SK-N-SH (cell line): ENCODE data around the gene CDH15. TPM values are rescaled to one million over a fixed set of nuclear protein-coding genes. Genes with fewer than 3 reads are reported as not detected.

ENCODE experiments used
- CTCF ChIA-PET: fragments of 300-600, 350-600 bp; formaldehyde crosslinking; extraction: SDS; loops from one replicate; lab custom pipeline; 2021; lab: Yijun Ruan, JAX
- POLR2A ChIA-PET: fragments of 350-600 bp; sonication (Branson Sonifier 250); formaldehyde crosslinking; extraction: SDS; loops from one replicate; lab custom pipeline; 2020; ENCODE audit warnings: antibody characterized with exemption, inconsistent platforms; lab: Yijun Ruan, JAX
- DNase-seq: peaks from one replicate; pipeline ENCODE4 v3.0.0; 2012
- H2AFZ ChIP-seq: fragments of 200-600 bp; sonication (generic); 2 replicates; pipeline ENCODE4 v1.8.1; 2016; ENCODE audit warnings: antibody characterized with exemption, mild to moderate bottlenecking, low read depth
- H3F3A ChIP-seq: fragments of 200-600 bp; sonication (generic); replicated peaks from 2 replicates; pipeline ENCODE3; 2016; ENCODE audit warnings: antibody characterized with exemption, mild to moderate bottlenecking; ENCODE audit not compliant: insufficient read depth
- H3K27ac ChIP-seq, 2 experiments: fragments of 200-500 bp in 1 of 2; fragments of 200-600 bp in 1 of 2; sonication (Bioruptor generic) in 1 of 2; sonication (generic), shearing (Covaris generic) in 1 of 2; 2 replicates each; pipeline versions ENCODE4 v1.5.1 to v1.6.1; 2014 to 2016; ENCODE audit warnings: low read depth in 2 of 2, inconsistent platforms in 1 of 2, low read length in 1 of 2, mild to moderate bottlenecking in 1 of 2, mixed read lengths in 1 of 2
- H3K27me3 ChIP-seq: fragments of 200-600 bp; sonication (generic), shearing (Covaris generic); 2 replicates; pipeline ENCODE4 v1.6.1; 2016; ENCODE audit warnings: mixed run types; ENCODE audit not compliant: insufficient read depth
- H3K36me3 ChIP-seq, 2 experiments: fragments of 200-500 bp in 1 of 2; fragments of 200-600 bp in 1 of 2; sonication (Bioruptor generic) in 1 of 2; sonication (generic) in 1 of 2; replicated peaks in 1 of 2; 2 replicates each; pipeline versions ENCODE3 to v1.5.1; 2014 to 2016; ENCODE audit warnings: low read length in 1 of 2, mild to moderate bottlenecking in 1 of 2; ENCODE audit not compliant: insufficient read depth in 2 of 2, control insufficient read depth in 1 of 2
- H3K4me1 ChIP-seq, 2 experiments: fragments of 200-500 bp in 1 of 2; fragments of 200-600 bp in 1 of 2; sonication (Bioruptor generic) in 1 of 2; sonication (generic), shearing (Covaris generic) in 1 of 2; 2 replicates each; pipeline versions ENCODE4 v1.5.1 to v1.6.1; 2014 to 2016; ENCODE audit warnings: low read depth in 1 of 2, low read length in 1 of 2, mixed run types in 1 of 2; ENCODE audit not compliant: insufficient read depth in 2 of 2, control insufficient read depth in 1 of 2
- H3K4me2 ChIP-seq: fragments of 200-600 bp; sonication (generic), shearing (Covaris generic); 2 replicates; pipeline ENCODE4 v1.6.1; 2017; ENCODE audit warnings: mixed run types
- H3K4me3 ChIP-seq, 2 experiments: fragments of 200-500 bp in 1 of 2; fragments of 200-600 bp in 1 of 2; sonication (Bioruptor generic) in 1 of 2; sonication (generic), shearing (Covaris generic) in 1 of 2; 2 replicates each; pipeline versions ENCODE4 v1.5.1 to v1.8.1; 2014 to 2016; ENCODE audit warnings: low read depth in 2 of 2, inconsistent platforms in 1 of 2, low read length in 1 of 2, mild to moderate bottlenecking in 1 of 2, mixed read lengths in 1 of 2, moderate library complexity in 1 of 2
- H3K79me2 ChIP-seq: fragments of 200-600 bp; sonication (generic); 2 replicates; pipeline ENCODE4 v1.8.1; 2017; ENCODE audit warnings: mild to moderate bottlenecking; ENCODE audit not compliant: insufficient read depth
- H3K9ac ChIP-seq: fragments of 200-600 bp; sonication (generic); 2 replicates; pipeline ENCODE4 v1.6.1; 2017; ENCODE audit warnings: mixed run types
- H3K9me2 ChIP-seq: fragments of 200-600 bp; sonication (generic); 2 replicates; pipeline ENCODE4 v1.6.1; 2017; ENCODE audit warnings: mixed run types
- H3K9me3 ChIP-seq: fragments of 200-600 bp; sonication (generic); 2 replicates; pipeline ENCODE4 v1.6.1; 2017; ENCODE audit warnings: mixed run types, mild to moderate bottlenecking, moderate library complexity
- H4K20me1 ChIP-seq: fragments of 200-600 bp; sonication (generic); 2 replicates; pipeline ENCODE4 v1.6.1; 2017; ENCODE audit warnings: mild to moderate bottlenecking, mixed run types; ENCODE audit not compliant: insufficient read depth
- FOXJ3 ChIP-seq: sonication (generic); formaldehyde crosslinking; IDR thresholded peaks from 2 replicates; pipeline ENCODE4 v1.5.1; 2020; ENCODE audit warnings: mild to moderate bottlenecking, missing genetic modification reagents
- IRF3 ChIP-seq: fragments of 150-350 bp; IDR thresholded peaks from 2 replicates; pipeline ENCODE4 v1.6.1; 2016; ENCODE audit warnings: mild to moderate bottlenecking, low read depth, low read length
- JUND ChIP-seq: IDR thresholded peaks from 2 replicates; pipeline ENCODE4 v1.4.0; 2012
- MEF2A ChIP-seq: IDR thresholded peaks from 2 replicates; pipeline ENCODE4 v1.4.0; 2012; ENCODE audit warnings: low read depth, borderline replicate concordance
- PBX3 ChIP-seq: IDR thresholded peaks from 2 replicates; pipeline ENCODE4; 2012
- RAD21 ChIP-seq: IDR thresholded peaks from 2 replicates; pipeline ENCODE4 v1.6.1; 2012; ENCODE audit warnings: mild to moderate bottlenecking, low read length
- RCOR1 ChIP-seq: fragments of 150-350 bp; IDR thresholded peaks from 2 replicates; pipeline ENCODE4 v1.6.1; 2017; ENCODE audit warnings: antibody characterized with exemption, low read length
- RXRA ChIP-seq: IDR thresholded peaks from 2 replicates; pipeline ENCODE4 v1.4.0; 2012; ENCODE audit warnings: low read depth, mild to moderate bottlenecking, borderline replicate concordance
- TAF1 ChIP-seq: IDR thresholded peaks from 2 replicates; pipeline ENCODE4 v1.6.1; 2012; ENCODE audit warnings: low read depth, mild to moderate bottlenecking, low read length, moderate library complexity, borderline replicate concordance
- USF1 ChIP-seq: IDR thresholded peaks from 2 replicates; pipeline ENCODE4 v1.4.0; 2012; ENCODE audit warnings: low read depth, borderline replicate concordance
- WGBS: methylation state at CpG from one replicate; pipeline ENCODE4 v1.1.6; 2017; ENCODE audit warnings: low lambda C conversion rate; 5-methylcytosine and 5-hydroxymethylcytosine counted together
- polyA plus RNA-seq, 3 experiments: library from polyadenylated mRNA; depleted of rRNA; stranded (reverse); fragments of >200 nt; gene quantifications; 2 replicates each; pipeline ENCODE4 v1.2.3, GENCODE V29; 2012

CDH15 gene
- polyA plus RNA-seq, 1 of the 3 experiments (the other 2 are of a cell fraction): 0.03 TPM

GRCh38 chr16:89133457-89134127 is 38.0 kb upstream of the CDH15 start:
- no peaks in the 10 kb centered on the region; a peak in 1 of 4 replicates for H3K4me1 ChIP-seq
- TF ChIP-seq TAF1 (no peak), IRF3 (no peak), RCOR1 (no peak), JUND (no peak), RXRA (no peak), PBX3 (no peak)
- H3K9me3 ChIP-seq: no peaks in the 10 kb centered on the region
- no peak overlapping the region for H3K4me2 ChIP-seq
- H3K36me3 ChIP-seq: peaks cover 21 to 31% of the 10 kb centered on the region in 2 experiments
- no peak overlapping the region for H2AFZ ChIP-seq
- CTCF ChIA-PET: interaction anchor here (1.0 to 1.5 kb wide), 2 partner anchors 396 to 397 kb away, joined by 3 to 4 read pairs; no protein-coding TSS in a partner anchor
- H3K4me3 ChIP-seq: no peak overlapping the region
- no peak overlapping the region for H3K9ac ChIP-seq
- H3K27ac ChIP-seq: no peak overlapping the region
- H3K27me3 ChIP-seq: no peaks in the 10 kb centered on the region
- H3K79me2 ChIP-seq: 0 out of 2 replicates have a peak, but pooled peaks cover 5% of the 10 kb centered on the region
- no peaks in the 10 kb centered on the region for H4K20me1 ChIP-seq
- H3K9me2 ChIP-seq: no peaks in the 10 kb centered on the region
- no peaks in the 10 kb centered on the region for H3F3A ChIP-seq
- 98% methylated on average over 19 of the region's 25 CpGs for WGBS
- no peak for DNase-seq
- POLR2A ChIA-PET: no interaction called here

GRCh38 chr16:89134269-89134668 is 37.3 kb upstream of the CDH15 start:
- H3K27me3 ChIP-seq: no peaks in the 10 kb centered on the region
- no peak overlapping the region for H3K4me3 ChIP-seq
- POLR2A ChIA-PET: no interaction called here
- peaks cover 21 to 24% of the 10 kb centered on the region in 2 experiments for H3K36me3 ChIP-seq
- no peaks in the 10 kb centered on the region for H3F3A ChIP-seq
- no peak overlapping the region for H3K9ac ChIP-seq
- CTCF ChIA-PET: interaction anchor here (1.0 kb wide), 1 partner anchor 397 kb away, joined by 3 read pairs; no protein-coding TSS in a partner anchor
- H3K9me2 ChIP-seq: no peaks in the 10 kb centered on the region
- no peak overlapping the region for H3K4me2 ChIP-seq
- H3K79me2 ChIP-seq: 0 out of 2 replicates have a peak, but pooled peaks cover 5% of the 10 kb centered on the region
- TF ChIP-seq RAD21: no peak
- no peak for TF ChIP-seq USF1
- TF ChIP-seq MEF2A: no peak
- TF ChIP-seq FOXJ3 (CRISPR knock-in tag): no peak
- DNase-seq: no peak
- H4K20me1 ChIP-seq: no peaks in the 10 kb centered on the region
- no peak overlapping the region for H3K27ac ChIP-seq
- H3K9me3 ChIP-seq: no peaks in the 10 kb centered on the region
- no peaks in the 10 kb centered on the region; a peak in 1 of 4 replicates for H3K4me1 ChIP-seq
- H2AFZ ChIP-seq: no peak overlapping the region
- 96% methylated on average over 18 of the region's 20 CpGs for WGBS
